Activated CD8-positive, alpha-beta memory T cell treated with anti-CD3 and anti-CD28 coated beads, Interleukin-2, amount 50 U/mL, for 24 hours (primary cell): ENCODE data around the gene CYLD.

Experiments
- DNase-seq: peaks from one replicate; pipeline ENCODE4 v3.0.0-alpha.2; 2020; ENCODE audit errors: extremely low read depth

The CYLD gene

GRCh38 chr16:50842589-50842988 lies 100.7 kb downstream of the CYLD start:
- DNase-seq, result no peak

- no peak for DNase-seq
These were observed 103.0 kb downstream of the CYLD start for GRCh38 chr16:50844840-50845239.

DNA sequence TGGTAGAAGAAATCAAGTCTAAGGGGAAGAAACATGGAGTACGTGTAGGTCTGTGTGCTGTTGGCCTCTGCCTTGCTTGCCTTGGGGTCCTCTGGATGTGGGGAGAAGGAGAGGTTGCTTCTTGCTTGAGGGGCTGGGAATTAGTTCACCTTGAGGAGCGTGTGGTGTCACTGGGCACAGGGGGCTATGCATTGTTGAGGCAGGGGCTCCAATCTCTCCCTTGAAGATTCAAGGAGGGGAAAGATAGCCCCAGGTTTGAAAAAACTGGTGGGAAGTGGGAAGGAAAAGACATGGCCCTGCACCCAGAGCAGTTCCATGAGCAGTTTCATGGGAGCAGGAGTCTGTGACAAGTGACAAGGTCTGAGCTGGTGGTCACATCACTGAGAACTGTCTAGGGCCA lies 103.4 kb downstream of the CYLD start:
- no peak for DNase-seq

GRCh38 chr16:50846511-50846910 lies 104.6 kb downstream of the CYLD start:
- DNase-seq, result no peak

- DNase-seq, result no peak
These were observed 105.3 kb downstream of the CYLD start for GRCh38 chr16:50847166-50847565.

DNA sequence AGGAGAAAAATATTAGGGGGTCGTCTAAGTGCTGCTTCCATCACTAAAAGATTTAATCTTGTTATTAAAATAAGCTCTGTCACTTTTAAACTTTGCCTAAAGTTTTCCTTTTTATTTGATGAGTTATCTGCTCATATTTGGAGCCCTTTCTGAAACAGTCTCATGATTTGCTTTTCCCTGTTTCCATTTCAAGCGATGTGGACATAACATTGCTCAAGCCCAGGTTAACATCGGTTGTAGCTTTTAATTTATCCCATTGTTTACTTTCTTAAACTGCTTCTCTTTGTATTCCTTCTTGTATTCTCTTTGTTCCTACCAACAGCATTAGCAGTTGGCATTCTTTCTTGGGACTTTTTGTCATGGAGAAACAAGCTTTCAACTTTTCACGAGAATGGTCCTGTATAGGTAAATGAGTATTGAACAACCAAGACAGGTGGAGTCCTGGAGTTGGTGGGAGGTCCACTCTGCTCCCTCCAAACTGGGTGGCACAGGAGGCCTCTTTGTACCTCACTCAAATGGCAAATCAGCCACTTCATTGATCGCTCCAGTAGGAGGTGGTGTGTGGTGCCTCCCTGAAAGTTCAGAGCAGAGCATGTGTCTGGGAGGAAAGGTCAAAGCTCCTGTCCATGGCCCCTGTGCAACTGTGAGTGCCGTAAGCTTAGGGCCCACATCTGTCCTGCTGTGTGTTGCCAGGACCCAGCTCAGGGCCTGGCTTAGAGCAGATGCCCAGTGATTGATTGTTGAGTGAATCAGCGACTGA lies 107.0 kb downstream of the CYLD start:
- no peak for DNase-seq
